Mammary microvascular endothelial cell (primary cell): ENCODE results near the gene MS4A1. TPM values are rescaled to one million over a fixed set of nuclear protein-coding genes. Genes with fewer than 3 reads are reported as not detected.

Source experiments
- total RNA-seq: library from RNA; depleted of rRNA; stranded (reverse); fragments of >200 nt; gene quantifications from 2 replicates; pipeline ENCODE4 v1.2.3, GENCODE V29; 2015

Gene MS4A1
- not detected in 2 replicates for total RNA-seq

GRCh38 chr11:60455531-60456042 is at the start of gene MS4A1:
TSS of gene MS4A1 (plus strand) at chr11:60455847. CDS start at chr11:60462375, 6,528 bp downstream.

DNA sequence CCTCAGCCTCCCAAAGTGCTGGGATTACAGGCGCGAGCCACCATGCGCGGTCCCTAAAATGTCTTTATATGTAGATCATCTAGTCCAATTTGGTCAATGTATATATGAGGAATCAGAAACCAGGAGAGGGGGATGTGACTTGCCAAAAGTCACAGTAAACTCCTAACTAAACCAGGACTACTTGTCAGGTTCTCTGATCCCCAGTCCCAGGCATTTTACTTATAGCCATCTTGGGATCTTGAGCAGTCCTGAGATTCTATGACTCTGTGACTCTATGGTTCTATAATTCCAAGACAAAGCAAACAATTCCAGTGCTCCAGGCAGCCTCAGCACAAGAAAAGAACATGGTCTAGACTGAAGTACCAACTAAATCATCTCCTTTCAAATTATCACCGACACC is 26.4 kb upstream of the MS4A1 start, which contains the start of gene MS4A5:
Gene MS4A5 (plus strand): TSS at position 301 of the 400 bp plus-strand sequence. CDS start 103 bp downstream, outside the sequence.

DNA sequence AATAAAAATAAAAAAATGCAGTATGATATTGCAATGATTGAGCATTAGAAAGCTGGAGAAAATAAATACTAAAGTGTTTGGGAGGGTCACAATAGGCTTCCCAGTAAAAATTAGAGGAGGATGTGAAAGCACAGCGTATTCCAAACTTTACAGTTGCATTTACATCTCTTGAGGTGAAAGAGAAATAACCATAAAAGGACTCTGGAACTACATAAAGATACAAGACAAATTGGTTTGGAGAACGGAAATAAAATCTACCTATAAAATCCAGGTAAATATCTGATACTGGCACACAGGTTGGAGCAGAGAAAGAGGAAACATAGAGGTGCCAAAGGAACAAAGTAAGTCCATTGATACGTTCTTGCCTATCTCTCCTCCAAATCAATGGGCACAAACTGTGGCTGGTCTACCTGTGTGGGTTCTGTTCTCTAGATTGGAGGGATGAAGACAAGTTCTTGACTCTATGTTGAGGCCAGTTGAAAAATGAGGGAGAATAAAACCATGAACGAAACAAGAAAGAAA is 36.9 kb downstream of the MS4A1 start, which contains the start of gene MS4A12:
Gene MS4A12 (plus strand): TSS at position 291 of the 522 bp plus-strand sequence. CDS start 4,541 bp downstream, outside the sequence.

DNA sequence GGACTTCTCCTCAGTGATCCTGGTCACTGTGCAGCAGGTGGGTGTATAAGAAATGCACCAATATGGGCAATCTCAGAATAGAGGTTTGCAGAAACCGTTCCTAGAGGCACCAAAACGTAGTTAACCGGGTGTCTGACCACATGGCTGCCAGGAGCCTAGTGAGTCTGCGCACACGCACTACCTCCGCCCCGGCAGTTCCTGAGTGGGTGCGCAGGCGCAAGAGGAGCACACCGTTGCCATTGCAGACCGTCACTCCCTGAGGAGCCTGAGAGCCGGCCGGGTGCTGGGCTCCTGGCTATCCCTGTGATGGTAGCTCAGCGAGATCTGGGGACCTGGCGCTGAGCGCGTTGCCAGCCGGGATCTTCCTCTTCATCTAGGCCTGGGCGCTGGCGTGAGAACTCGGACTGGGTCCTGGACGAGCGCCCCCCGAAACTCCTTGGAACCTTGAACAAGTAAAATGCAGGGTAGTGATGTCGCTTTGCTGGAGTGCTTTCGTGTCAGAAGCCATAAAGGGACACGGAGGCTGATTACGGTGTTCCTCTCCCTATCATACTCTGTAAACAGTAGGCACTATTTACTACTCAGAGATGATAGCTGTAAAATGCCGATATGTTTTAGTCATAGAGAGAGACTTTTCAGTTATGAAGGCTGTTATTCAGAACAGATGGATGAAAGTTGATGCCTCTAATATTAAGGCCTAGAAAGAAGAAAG is 59.7 kb downstream of the MS4A1 start, which contains the start of gene MS4A13:
Gene MS4A13 (plus strand): TSS at position 249 of the 712 bp plus-strand sequence. CDS start 2,692 bp downstream, outside the sequence.

Other genes starting within 250 kb of the MS4A1 start
- gene MS4A4E, start 212.7 kb upstream of the MS4A1 start, total RNA-seq: not detected in 2 replicates
- gene MS4A4A, start 175.2 kb upstream of the MS4A1 start, total RNA-seq: not detected in 2 replicates
- not detected in 2 replicates for gene MS4A6E, start 128.6 kb upstream of the MS4A1 start, total RNA-seq
- not detected in 2 replicates for gene MS4A7, start 77.3 kb upstream of the MS4A1 start, total RNA-seq
- not detected in 2 replicates for gene MS4A14, start 59.4 kb upstream of the MS4A1 start, total RNA-seq
- not detected in 2 replicates for gene MS4A5, start 26.3 kb upstream of the MS4A1 start, total RNA-seq
- not detected in 2 replicates for gene MS4A12, start 36.9 kb downstream of the MS4A1 start, total RNA-seq
- not detected in 2 replicates for gene MS4A13, start 59.5 kb downstream of the MS4A1 start, total RNA-seq
- gene MS4A8, start 243.8 kb downstream of the MS4A1 start, total RNA-seq: not detected in 2 replicates